ENCODE results near the gene STAB2.

GRCh38 chr12:103810111-103810510 lies 223.0 kb downstream of the STAB2 start:
- TF ChIP-seq BHLHE40 (IDR thresholded peaks at IDR 0.05; ENCODE audit: low read depth, low read length) (no peak), CTCF (conservative IDR thresholded peaks at IDR 0.05; ENCODE audit: low read depth, low read length) (no peak), POLR2A (IDR thresholded peaks at IDR 0.05; ENCODE audit: low read depth, low read length) (no peak), MXI1 (IDR thresholded peaks at IDR 0.05; ENCODE audit: borderline replicate concordance, low read depth, low read length) (no peak), SMC3 (IDR thresholded peaks at IDR 0.05; ENCODE audit: low read depth, low read length) (no peak)
